NCI-H2196 (cell line): ENCODE results near the gene ODAD4.

Experiments used
- DNase-seq: peaks from one replicate; lab custom pipeline; 2025; ENCODE audit not compliant: unreplicated experiment; lab: John Stamatoyannopoulos, UW

Gene ODAD4, protein sequence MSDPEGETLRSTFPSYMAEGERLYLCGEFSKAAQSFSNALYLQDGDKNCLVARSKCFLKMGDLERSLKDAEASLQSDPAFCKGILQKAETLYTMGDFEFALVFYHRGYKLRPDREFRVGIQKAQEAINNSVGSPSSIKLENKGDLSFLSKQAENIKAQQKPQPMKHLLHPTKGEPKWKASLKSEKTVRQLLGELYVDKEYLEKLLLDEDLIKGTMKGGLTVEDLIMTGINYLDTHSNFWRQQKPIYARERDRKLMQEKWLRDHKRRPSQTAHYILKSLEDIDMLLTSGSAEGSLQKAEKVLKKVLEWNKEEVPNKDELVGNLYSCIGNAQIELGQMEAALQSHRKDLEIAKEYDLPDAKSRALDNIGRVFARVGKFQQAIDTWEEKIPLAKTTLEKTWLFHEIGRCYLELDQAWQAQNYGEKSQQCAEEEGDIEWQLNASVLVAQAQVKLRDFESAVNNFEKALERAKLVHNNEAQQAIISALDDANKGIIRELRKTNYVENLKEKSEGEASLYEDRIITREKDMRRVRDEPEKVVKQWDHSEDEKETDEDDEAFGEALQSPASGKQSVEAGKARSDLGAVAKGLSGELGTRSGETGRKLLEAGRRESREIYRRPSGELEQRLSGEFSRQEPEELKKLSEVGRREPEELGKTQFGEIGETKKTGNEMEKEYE

DNA sequence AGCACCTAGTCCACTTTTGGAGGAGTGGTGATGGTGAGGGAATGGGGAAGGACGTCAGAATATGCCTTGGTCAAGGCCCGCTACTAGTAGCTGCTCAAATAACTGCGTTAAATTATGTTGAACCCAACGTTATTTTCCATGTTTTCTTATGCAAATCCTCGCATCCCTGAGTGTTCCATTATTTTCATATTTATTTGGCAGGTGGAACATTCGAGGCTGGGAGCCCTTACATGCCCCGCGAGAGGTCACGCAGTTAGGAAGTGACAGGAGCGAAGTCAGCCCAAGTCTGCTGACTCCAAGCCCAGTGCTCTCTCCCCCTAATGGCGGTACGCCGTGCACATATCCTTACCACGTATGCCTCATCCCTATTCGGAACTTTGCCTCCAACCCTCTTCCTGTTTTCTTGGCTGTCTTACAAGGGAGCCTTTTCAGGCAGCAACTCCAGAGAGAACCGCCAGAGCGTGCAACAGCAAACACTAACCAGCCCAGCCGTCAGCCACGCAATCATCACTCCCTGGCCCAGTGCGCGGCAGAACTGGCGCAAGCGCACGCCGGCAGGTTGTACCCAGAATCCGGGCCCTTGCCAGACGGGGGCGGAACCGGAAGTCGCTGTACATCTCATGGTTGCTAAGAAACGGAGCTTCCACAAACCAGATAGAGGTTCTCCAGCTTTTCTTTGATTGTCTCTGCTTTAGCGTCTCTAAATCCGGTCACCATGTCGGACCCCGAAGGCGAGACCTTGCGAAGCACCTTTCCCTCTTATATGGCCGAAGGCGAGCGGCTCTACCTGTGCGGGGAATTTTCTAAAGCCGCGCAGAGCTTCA is at the start of gene ODAD4:
Gene ODAD4, plus strand, starts transcription at position 609 of the 824 bp plus-strand sequence. Its CDS starts 107 bp downstream, at position 716.
- peak; percentile 79 for DNase-seq

DNA sequence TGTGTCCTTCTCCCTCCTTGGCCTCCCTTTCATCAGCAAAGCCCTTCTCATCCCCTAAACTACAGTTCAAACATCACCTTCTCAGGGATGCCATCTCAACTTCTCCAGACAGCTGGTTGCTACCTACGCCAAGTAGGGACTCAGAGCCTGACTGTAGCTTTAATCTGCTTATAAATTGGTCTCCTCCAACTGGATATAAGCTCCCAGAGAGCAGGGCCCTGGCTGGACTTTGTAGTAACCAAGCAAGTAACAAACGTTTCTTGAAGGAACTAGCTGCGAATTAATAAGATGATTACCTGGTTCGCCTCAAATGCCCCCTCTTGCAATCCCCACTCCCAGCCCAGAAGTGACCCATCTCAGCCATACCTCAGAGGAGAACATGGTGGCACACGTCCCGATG is 47.7 kb upstream of the ODAD4 start:
- no peak for DNase-seq

DNA sequence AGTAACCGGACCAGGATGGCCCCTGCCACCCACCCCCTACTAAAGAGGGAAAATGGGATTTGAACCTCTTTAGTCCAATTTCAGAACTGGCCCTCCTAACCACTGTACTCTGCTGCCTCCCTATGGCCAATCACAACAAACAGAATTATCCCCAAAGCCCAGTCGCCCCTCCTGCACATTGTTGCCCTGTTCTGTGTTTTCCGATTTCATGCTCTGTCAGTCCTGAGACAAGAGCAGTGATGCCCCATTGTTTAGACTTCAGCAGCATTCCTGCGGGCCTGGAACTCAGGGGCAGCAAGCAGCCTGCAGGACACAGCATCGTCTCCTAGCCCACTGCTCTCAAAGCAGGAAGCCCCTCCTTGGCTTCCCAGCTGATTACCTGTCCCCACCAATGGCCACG is 44.7 kb upstream of the ODAD4 start:
- DNase-seq = no peak

DNA sequence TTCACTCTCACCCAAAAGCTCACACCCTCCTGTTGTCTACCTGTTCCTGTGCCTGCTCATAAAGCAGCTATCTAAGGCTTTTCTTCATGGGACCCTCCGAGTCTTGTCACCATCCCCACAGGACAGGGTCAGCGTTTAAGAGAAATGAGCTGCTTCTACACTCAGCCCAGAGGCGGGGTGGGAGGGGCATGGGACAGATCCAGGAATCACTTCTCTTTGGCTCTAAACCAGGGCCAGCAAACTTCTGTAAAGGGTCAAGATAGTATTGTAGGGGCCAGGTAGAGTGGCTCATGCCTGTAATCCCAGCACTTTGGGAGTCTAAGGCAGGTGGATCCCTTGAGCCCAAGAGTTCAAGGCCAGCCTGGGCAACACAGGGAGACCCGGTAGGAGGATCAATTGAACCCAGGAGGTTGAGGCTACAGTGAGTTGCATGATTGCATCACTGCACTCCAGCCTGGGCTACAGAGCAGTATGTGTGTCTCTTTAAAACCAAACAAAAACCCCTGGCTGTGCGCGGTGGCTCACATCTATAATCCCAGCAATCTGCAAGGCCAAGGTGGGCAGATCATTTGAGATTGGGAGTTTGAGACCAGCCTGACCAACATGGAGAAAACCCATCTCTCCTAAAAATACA is 42.0 kb upstream of the ODAD4 start:
- no peak for DNase-seq

DNA sequence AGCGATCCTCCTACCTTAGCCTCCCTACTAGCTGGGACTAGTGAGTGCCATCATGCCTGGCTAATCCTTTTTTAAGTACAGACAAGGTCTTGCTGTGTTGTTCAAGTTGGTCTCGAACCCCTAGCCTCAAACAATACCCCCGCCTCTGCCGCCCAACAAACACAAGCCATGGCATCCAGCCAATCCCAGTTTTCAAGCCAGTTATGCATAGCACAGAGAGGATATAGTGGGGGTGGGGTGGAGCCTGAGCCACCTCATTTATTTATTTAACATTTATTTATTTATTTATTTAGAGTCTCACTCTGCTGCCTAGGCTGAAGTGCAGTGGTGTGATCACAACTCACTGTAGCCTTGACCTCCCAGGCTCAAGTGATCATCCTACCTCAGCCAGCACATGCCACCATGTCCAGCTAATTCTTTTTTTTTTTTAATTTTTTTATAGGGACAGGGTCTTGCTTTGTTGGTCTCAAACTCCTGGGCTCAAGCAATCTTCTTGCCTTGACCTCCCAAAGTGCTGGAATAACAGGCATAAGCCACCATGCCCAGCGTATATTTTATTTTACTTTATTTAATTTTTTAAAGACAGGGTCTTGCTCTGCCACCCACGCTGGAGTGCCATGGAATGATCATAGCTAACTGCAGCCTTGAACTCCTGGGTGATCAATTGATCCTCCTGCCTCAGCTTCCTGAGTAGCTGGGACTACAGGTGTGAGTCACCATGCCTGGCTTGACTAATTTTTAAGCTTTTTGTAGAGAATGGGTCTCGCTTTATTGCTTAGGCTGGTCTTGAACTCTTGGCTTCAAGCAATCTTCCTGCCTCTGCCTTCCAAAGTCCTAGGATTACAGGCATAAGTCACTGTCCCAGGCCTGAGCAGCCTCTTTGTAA is 39.0 kb upstream of the ODAD4 start:
- no peak for DNase-seq

DNA sequence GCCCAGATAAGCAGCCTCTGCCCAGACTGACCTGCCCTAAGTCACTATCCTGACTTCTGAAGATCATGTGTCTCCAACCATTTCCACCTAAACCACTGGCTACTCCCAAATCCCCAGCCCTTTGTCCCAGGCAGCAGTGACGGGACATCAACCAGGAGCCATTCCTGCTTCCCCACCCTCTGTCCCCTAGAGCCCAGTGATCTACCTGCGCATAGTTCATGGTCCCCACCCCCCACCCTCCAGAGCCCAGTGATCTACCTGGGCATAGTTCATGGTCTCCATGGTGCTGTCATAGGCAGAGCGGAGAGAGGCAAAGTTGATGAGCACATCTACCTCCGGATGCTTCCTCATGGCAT is 38.4 kb upstream of the ODAD4 start:
- no peak for DNase-seq

DNA sequence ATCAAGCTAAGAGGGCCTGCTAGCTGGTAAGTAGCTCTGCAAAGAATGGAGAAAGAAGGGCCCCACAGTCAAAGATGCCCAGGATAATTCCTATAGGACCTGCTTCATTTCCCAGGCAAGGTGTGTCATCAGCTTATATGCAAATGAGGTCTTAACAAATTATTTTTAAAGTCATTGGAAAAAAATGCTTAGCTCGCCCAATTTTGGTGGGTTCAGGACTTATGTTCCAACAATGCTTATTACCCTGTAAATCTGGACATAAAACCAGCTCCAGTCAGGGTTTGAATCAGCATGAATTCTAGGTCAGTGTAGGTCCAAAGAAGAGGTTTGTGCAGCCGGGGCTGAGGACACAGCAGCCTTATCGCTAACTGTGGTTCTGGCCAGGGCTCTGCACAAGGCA is 37.0 kb upstream of the ODAD4 start:
- DNase-seq = no peak

DNA sequence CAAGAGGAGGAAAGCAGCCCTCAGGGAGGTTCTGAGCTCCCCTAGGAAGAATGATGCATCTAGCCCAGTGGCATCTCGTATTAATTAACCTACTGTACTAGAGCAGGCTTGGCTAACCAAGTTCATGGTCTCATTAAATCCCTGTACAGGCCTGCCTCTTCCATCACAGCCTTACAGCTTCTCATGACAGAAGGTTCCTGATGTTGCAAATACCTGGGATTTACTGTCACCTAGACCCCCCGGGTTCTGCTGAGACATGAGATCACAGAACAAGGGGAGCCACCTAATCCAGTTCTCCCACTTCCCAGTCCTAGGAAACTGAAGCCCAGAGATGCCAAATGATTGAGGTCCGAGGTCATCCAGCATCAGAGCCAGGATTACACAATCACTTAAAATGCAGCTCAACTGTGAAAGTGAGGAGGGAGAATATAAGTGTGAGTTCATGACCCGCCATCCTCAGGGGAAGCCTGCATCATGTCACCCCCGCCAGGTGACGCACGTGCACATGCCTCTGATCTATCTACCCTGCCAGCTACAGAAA is 35.6 kb upstream of the ODAD4 start:
- no peak for DNase-seq

DNA sequence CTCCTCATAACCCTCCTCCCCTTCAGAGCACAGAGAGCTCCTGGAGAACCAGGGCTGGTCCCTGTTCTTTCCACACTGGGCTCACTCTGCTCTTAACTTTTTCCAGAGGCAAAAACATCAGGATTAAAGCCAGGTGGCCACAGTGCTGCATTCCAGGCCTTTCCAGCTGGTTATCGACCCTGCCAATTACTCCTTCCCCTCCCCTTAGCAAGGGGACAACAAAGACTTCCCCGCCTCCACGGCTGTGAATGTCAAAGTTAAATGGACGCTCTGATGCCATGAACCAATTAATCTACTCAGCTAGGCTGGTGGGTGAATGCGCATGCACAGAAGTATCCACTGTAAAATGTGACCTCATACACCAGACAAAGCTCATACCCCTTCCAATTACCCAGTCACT is 34.8 kb upstream of the ODAD4 start:
- no peak for DNase-seq

DNA sequence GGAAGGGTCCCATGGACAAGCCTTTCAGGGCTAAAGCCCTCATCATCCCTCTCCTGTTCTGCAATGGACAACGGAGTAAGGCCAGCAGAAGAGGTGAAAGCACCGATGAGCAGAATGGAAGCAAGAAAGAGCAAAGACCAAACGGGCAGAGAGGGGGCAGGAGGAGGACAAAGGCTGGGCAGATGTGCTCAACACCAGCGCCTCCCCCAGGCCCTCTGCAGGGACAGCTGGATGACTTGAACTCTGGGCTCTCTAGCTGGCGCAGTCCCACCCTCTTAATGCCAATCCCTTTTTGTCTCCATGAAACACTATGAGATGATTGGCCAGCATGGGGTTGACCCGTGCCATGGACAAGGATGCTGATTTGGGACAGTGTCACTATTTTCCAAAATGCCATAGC is 33.7 kb upstream of the ODAD4 start:
- no peak for DNase-seq

DNA sequence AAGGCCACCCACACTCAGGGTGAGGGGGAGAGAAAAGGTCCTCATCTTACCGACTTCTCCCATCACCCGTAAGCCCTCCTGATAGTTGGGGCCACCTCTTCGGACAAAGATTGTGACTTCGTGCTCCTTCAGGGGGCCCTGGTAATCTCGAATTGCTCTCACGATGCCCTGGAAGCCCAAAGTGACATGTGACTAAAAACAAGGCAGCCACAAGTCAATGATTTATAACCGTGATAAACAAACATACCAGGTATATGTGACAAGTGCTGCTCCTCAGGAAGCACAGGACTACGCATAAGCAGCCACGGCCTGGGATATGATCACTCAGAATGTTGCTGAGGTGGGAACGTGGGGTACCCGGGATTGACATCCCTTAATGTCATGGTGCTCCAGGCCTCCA is 28.8 kb upstream of the ODAD4 start:
- DNase-seq = no peak

DNA sequence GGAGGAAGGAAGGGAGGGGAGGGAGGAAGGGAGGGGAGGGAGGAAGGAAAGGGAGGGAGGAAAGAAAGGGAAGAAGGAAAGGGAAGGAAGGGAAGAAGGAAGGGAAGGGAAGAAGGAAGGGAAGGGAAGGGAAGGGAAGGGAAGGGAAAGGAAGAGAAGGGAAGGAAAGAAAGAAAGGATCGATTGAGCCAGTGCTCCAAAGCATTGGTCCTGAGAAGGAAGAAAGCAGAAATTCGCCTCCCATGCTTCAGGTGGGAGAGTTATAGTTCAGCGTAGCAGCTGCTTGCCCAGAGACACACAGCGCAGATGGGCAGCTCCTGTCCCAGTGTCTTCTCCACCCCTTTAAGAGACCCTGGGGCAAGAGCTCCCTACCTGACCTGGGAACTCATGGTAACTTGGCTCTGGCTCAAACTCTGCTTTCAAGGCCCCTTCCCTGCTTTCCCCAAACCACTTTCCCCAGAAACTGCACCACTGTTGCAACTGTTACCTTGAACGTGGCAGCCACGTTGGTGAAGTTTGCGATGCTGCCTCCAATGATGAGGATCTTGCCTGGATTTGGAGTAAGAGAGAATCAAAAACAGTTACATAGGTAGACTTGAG is 26.1 kb upstream of the ODAD4 start:
- no peak for DNase-seq

DNA sequence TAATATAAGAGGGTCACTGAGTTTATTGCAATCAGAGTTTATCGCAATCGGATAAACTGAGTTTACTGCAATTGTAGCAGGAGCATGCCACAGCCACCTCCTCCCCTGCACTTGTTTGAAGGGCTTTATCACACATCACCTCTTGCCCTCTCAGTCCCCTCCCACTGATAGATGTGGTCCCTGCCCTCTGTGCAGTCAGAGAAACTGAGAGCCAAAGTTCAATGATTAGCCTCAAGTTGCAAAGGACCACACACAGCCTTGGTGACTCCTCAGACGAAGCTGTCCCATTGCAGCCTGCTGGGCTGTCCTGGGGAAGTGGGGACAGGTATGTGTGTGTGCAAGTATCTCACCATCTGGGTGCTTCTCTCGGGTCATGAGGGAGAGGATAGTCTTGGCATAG is 25.2 kb upstream of the ODAD4 start:
- DNase-seq = no peak

DNA sequence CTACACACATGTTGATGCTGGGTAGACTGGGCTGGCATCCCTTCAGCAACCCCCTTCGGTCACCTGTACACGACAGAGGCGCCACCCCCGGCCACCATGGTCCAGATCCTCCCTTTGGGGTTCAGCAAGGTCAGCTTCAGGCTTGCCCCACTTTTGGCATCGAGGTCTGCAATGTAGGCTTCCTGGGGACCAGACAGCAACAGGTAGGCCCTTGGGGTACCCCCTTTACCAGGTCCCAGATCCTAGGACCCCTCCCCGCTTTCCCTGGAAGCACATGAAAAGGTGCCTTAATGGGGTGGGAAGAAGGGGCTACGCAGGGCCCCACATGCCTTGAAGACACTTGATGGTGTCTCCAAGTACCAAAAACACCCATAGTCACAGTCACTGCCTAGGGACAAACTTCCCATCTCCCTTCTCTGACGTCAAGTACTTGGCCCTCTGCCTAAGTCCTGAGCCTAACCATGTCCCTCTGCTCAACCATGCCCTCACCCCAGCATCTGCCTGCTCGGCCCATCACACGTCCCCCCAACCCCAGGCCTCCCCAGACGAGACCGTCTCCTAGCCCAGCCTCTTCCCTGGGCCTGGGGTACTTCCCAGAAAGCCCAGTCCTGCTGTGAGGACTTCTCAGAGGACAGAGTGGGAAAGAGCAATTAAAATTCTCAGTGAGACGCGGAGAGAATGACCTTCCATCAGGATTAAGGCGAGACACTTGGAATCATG is 23.8 kb upstream of the ODAD4 start:
- DNase-seq = no peak

DNA sequence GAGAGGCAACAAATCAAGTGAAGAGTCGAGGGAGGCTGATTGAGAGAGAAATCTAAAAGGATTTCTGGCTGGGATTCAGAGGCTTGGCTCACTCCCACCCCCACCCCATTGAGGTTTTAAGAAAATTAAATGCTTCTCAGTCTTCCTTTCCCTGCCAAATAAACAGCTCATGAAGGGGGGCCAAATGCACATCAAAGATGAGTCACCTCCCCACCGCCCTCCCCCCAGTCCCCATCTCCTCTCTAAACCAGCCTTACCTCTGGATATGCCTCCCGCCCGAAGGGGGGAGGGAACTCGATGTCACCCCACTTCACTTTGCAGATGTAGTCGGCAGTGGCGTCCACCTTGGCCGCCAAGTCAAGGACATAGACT is 23.2 kb upstream of the ODAD4 start:
- DNase-seq = no peak

DNA sequence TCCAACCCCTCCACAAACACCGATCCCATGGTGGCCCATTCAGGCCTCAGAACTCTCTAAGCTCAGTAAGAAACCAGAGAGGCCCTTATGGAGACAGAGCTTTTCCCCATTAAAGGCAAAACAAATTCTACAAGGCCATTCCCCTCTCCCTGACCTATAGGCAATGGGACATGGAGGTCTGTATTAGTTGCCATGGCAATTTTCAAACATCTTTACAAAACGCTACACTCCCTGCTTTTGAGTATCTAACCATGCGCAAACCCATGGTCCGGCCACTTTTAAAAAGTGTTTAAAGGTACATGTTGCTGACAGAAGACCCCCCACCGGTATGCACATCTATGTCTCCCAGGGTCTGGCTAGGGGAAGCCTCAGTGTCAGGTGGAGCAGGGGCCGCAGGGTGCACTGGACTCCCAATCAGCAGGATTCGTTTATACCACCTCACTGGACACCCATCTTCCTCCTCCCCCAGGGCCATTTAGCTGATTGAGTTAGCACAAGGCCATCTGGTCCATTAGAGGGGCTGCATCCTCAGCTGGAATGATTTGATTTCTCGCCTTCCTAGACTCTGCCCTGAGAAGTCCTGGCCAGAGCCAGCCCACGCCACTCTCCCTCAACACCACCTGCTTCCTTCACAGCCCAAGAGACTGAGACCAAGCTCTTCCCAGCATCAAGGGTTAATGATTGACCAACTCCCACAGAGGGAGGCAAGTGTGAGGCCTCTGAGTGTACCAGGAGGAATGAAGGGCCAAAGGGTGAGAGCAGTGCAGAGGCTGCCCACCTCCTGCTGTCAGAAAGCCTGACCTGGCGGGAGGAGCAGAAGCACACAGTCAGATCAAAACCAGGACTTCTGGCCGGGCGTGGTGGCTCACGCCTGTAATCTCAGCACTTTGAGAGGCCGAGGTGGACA is 22.5 kb upstream of the ODAD4 start:
- no peak for DNase-seq

DNA sequence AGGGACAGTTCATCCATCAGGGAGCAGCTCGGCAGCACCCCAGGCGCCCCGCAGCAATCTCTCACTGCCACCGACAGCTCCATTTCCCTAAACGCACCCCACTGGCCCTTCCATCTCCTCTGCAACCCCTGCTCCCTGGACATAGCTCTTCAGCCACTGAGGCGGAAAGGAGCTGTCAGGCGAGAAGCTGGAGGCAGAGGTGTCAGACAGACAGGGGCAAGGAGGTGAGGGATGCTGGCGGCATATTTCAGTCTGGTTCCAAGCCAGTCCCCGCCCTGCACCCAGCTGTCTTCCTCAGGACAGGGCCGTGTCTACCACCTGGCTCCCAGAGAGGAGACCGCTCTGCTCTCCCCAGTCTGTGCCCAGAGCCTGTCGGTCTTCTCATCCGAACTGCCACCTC is 21.3 kb upstream of the ODAD4 start:
- DNase-seq = no peak

DNA sequence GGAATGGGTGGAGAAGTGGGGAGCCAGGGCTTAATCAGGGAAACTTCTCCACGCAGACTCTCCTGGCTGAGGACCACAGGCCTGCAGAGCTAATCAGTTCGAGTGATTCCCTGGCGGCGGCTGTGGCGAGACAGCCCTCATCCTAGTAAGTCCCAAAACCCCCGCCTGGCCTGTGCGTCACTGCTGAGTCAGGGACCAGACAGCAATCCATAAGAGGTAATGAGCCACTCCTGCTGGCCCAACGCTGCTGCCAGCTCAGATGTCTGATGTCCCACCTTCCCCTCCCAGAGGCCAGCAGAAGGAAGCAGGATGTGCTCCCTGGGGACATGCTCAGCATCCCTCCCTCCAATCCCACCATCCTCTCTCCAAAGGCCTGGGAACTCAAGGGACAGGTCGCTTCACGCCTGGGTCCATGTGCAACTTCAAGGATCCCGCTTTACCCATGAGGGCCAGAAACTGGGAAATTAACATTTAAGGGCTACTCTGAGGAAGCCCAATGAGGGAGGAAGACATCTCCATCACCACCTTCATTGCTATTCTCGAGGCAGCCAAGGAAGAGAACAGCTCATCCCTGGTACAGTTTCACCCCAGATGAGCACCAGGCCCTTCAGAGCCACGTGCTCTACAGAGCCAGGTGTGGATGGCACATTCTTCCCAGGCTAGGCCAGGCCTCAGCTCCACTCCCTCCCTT is 19.6 kb upstream of the ODAD4 start:
- no peak for DNase-seq
